SHP77 (cell line): ENCODE measurements around the gene CITED4.

Experiments
- DNase-seq, 2 experiments: peaks; one replicate each; lab custom pipeline; 2025; lab: John Stamatoyannopoulos, UW

Gene CITED4

GRCh38 chr1:40834968-40835545 lies 27.1 kb downstream of the CITED4 start:
- DNase-seq, result no peak

DNA sequence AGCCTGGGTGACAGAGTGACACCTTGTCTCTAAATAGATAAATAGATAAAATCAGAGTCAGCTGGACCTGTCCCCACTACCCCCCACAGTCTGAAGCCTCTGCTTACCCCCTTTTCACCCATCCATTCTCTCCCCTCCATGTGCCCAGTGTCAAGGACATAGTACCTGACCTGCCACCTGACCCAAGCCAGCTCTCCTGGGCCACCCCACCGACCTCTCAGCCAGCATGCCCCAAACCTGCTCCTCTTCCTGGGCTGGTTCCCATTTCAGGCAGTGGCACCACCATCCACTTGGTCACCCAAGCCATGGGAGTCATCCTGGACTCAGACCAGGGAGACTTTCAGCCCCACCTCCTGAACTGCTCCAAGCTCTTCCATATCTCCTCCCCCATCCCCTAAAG lies 28.2 kb downstream of the CITED4 start:
- no peak for DNase-seq

GRCh38 chr1:40831001-40831732 lies 31.0 kb downstream of the CITED4 start:
- DNase-seq, result no peak

- DNase-seq, result no peak
These were observed 31.7 kb downstream of the CITED4 start for GRCh38 chr1:40830419-40830943.

DNA sequence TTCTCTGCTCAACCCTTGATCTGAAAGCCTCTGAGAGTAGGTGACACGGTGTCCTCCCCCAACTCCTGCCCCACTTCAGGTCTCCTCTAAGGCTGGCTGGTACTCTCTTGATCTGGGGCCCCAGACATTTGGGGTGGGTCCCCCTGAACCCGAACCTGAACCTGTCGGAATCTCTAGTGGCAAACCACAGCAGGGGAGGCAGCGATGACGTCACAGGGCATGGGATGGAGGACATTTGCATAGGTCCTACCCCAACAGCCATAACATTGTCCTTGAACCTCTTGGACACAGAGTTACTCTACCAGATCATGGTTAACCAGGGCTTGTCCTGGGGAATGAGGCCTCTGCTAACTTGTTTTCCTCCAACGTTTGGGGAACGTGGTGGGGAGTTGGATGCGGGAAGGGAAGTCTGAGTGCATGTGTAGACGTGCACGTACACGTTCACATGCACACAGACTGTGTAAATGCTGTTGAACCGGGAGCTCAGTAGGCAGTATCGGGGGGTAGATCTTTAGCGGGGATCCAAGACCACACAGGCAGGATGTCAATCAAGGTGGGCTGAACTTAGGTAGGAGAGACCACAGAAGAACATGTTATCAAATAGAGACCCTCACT lies 32.4 kb downstream of the CITED4 start:
- no peak for DNase-seq

GRCh38 chr1:40825996-40826395 lies 36.2 kb downstream of the CITED4 start:
- DNase-seq, result no peak

GRCh38 chr1:40825435-40825788 lies 36.8 kb downstream of the CITED4 start:
- no peak for DNase-seq

- no peak for DNase-seq
These were observed 37.4 kb downstream of the CITED4 start for GRCh38 chr1:40824591-40825434.

DNA sequence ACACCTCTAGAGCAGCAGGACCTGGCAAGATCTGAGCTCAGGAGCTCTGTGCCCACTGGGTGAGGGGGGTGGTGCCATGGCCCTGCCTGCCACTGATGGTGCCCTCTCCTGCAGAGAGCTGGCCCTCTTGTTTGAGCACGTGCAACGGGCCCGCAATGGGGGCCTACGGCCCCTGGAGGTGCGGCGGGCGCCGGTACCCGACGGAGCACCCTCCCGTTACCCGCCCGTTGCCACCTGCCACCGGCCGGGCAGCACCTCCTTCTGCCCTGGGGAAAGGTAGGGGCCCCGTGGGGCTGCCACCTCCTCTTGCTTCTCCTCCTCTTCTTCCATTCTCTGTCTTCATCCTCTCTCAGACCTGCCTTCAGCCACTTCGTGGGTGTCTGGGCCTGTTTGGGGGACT lies 38.2 kb downstream of the CITED4 start:
- no peak for DNase-seq

- DNase-seq, result no peak
These were observed 38.8 kb downstream of the CITED4 start for GRCh38 chr1:40823345-40823744.

GRCh38 chr1:40822890-40823289 lies 39.3 kb downstream of the CITED4 start:
- no peak for DNase-seq

DNA sequence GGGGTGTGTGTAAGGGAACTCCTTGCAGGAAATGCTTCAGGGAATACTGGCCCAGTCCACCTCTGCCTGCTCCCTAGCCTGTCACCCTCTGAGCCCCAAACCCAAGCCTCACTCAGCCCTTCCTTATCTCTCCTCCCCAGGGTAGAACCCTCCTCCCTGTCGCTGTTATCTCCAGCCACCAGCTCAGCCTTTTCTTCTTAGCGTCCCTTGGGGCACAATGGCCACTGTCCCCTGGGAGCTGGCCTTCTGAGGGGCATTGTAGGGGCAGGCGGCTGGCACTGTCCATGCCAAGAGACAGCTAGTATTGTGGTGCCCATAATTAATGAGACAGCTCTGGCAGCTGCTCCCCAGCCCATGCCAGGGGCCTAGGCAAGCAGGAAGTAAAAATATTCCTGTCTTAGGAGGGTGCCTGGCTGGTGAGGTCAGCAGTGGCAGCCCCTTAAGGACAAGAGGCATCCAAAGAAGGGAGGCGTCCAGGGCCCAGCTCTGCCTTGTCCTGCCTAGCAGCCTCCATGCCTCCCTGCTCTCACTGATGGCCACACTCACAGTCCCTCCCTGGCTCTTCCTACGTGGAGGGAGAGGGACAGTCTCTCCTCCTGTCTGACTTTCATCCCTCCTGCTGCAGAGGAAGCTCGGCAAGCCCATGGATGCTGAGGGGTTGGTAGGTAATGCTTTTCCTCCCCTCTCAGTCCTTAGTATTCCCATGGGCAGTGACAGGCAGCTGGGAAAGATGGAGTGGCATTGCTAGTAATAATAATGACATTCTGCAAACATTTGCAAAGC lies 41.1 kb downstream of the CITED4 start:
- no peak for DNase-seq

- DNase-seq, result no peak
These were observed 41.8 kb downstream of the CITED4 start for GRCh38 chr1:40820251-40820797.

- no peak for DNase-seq
These were observed 43.1 kb downstream of the CITED4 start for GRCh38 chr1:40819101-40819500.

DNA sequence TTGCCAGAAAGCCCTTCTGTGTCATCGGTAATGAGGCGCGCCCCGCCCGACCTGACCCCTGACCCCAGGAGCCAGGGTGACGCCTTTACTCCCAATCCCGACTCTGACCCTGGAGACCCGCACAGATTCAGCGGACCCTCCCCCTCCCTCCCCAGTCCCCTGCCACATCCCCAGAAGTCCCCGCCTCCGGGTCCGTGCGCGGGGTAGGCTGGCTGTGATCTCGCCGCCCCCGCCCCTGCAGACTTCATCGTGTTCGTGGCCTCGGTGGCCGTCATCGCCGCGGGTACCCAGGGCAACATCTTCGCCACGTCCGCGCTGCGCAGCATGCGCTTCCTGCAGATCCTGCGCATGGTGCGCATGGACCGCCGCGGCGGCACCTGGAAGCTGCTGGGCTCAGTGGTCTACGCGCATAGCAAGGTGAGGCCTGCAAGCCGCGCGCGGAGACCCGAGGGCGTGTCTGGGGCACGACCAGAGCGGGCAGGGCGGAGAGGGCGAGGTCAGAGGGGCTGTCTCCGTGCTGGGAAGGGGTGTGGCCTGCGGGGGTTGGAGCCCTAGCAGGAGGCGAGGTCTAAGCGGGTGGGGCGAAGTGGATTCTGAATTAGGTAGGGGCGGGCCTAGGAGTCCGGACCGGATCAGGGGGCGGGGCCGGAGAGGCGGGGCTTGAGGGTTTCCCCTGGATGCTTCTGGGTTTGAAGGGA lies 43.8 kb downstream of the CITED4 start:
- DNase-seq, result no peak

GRCh38 chr1:40817791-40818263 lies 44.3 kb downstream of the CITED4 start:
- DNase-seq, result no peak

GRCh38 chr1:40815420-40815819 lies 46.7 kb downstream of the CITED4 start:
- DNase-seq, result no peak
